ENCODE data around the gene PPP1R1A. TPM values are rescaled to one million over a fixed set of nuclear protein-coding genes. Genes with fewer than 3 reads are reported as not detected.

PPP1R1A gene
- total RNA-seq, 6 donors from 2014 or later, result 0.22 to 0.89 (median 0.30) TPM; not detected in 2

- H3K27me3 ChIP-seq, result no peaks in the 10 kb centered on the region
- H3K4me3 ChIP-seq, result no peak overlapping the region
- H3K36me3 ChIP-seq, result no peaks in the 10 kb centered on the region
- WGBS, 2 donors, result 94% methylated on average over 2 of the region's 2 CpGs
- DNase-seq (no peak), ATAC-seq (ENCODE audit: low FRiP score in 2 of 2) (no peak)
- H3K4me1 ChIP-seq, result no peaks in the 10 kb centered on the region
- peaks cover 0 to 11% (median 4%) of the 10 kb centered on the region in 4 donors for H3K9me3 ChIP-seq
- H3K27ac ChIP-seq, result no peak overlapping the region
- no peak for TF ChIP-seq POLR2A (IDR thresholded peaks at IDR 0.05)
- TF ChIP-seq EP300 (IDR thresholded peaks at IDR 0.05), result no peak
- no peak for TF ChIP-seq CTCF (IDR thresholded peaks at IDR 0.05)
- no peak for TF ChIP-seq POLR2AphosphoS5 (IDR thresholded peaks at IDR 0.05)
These were observed 41.5 kb upstream of the PPP1R1A start for GRCh38 chr12:54629925-54630324.

DNA sequence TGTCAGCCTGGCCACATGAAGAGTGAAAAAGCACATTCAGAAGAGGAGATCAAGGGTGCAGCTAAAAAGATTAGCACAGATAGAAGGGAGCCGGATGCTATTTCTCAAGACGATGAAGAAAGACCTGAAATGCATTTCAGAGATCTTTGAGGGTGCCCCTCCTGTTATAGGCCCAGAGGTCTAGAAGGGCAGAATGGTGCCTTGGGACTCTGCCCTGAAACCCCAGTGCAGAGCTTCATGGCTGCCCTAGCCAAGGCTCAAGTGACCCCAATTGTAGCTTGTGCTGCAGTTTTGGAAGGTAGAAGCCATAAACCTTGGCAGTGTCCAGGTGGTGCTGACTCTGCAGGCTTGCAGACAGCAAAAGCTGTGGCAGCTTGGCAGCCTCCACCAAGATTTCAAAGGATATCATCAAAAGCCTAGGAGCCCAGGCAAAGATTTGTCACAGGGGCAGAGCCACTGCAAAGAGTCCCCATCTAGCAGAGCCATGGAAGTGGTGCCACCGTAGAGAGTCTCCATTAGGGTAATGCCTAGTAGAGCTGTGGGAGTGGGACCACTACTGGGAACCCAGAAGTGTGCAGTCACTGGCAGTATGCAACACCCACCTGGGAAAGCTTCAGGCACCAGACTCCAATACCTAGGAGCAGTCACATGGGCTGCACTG, 39.9 kb upstream of the PPP1R1A start:
- Histone ChIP-seq H3K27me3 (no peaks in the 10 kb centered on the region), H3K4me3 (no peak overlapping the region), H3K4me1 (no peaks in the 10 kb centered on the region), H3K36me3 (no peaks in the 10 kb centered on the region), H3K27ac (no peak overlapping the region), H3K9me3 (peaks cover 0 to 11% (median 4%) of the 10 kb centered on the region in 4 donors)
- DNase-seq (no peak), ATAC-seq (ENCODE audit: low FRiP score in 2 of 2) (no peak)
- TF ChIP-seq POLR2A (IDR thresholded peaks at IDR 0.05) (no peak), POLR2AphosphoS5 (IDR thresholded peaks at IDR 0.05) (no peak), EP300 (IDR thresholded peaks at IDR 0.05) (no peak), CTCF (IDR thresholded peaks at IDR 0.05) (no peak)
- 93 to 97% methylated on average over 2 to 3 of the region's 3 CpGs for WGBS, 2 donors

- no peak for ATAC-seq (ENCODE audit: low FRiP score in 2 of 2)
- no peak for TF ChIP-seq CTCF (IDR thresholded peaks at IDR 0.05)
- TF ChIP-seq EP300 (IDR thresholded peaks at IDR 0.05), result no peak
- TF ChIP-seq POLR2AphosphoS5 (IDR thresholded peaks at IDR 0.05), result no peak
- TF ChIP-seq POLR2A (IDR thresholded peaks at IDR 0.05), result no peak
- peaks cover 0 to 11% (median 4%) of the 10 kb centered on the region in 4 donors for H3K9me3 ChIP-seq
- no peak overlapping the region for H3K4me3 ChIP-seq
- no peak for DNase-seq
- no peaks in the 10 kb centered on the region for H3K4me1 ChIP-seq
- no peak overlapping the region for H3K27ac ChIP-seq
- 83 to 85% methylated on average over 3 of the region's 3 CpGs for WGBS, 2 donors
- H3K27me3 ChIP-seq, result no peaks in the 10 kb centered on the region
- no peaks in the 10 kb centered on the region for H3K36me3 ChIP-seq
These were observed 38.8 kb upstream of the PPP1R1A start for GRCh38 chr12:54627304-54627703.

- no peak overlapping the region for H3K27ac ChIP-seq
- no peaks in the 10 kb centered on the region for H3K36me3 ChIP-seq
- no peaks in the 10 kb centered on the region for H3K4me1 ChIP-seq
- H3K4me3 ChIP-seq, result no peak overlapping the region
- H3K27me3 ChIP-seq, result no peaks in the 10 kb centered on the region
- H3K9me3 ChIP-seq, result peaks cover 0 to 11% (median 4%) of the 10 kb centered on the region in 4 donors
- TF ChIP-seq CTCF (IDR thresholded peaks at IDR 0.05) (no peak), POLR2AphosphoS5 (IDR thresholded peaks at IDR 0.05) (no peak)
- ATAC-seq (ENCODE audit: low FRiP score in 2 of 2) (no peak), DNase-seq (no peak)
These were observed 37.1 kb upstream of the PPP1R1A start for GRCh38 chr12:54625598-54625997.
